ENCODE data around the gene KCNQ1OT1.

KCNQ1OT1 gene

DNA sequence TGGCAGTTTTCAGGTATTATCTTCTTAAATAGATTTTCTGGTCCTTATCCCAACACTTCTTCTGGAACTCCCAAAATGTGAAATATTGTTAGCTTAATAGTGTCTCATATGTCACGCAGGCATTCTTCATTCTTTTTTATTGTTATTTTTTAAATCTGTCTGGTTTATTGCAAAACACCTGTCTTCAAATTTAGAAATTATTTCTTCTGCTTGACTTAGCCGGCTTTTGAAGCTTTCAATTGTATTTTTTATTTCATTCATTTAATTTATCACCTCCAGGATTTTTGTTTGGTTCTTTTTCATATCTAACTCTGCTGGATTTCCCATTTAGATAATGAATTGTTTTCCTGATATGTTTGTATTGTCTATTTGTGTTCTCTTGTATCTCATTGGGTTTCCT is 49.9 kb downstream of the KCNQ1OT1 start:
- TF ChIP-seq MYC (IDR thresholded peaks at IDR 0.05; ENCODE audit: low read depth, low read length) (no peak), POLR2A (IDR thresholded peaks at IDR 0.05; ENCODE audit: extremely low read depth, insufficient read length) (no peak)
- TF ChIP-seq, protein P1, sequence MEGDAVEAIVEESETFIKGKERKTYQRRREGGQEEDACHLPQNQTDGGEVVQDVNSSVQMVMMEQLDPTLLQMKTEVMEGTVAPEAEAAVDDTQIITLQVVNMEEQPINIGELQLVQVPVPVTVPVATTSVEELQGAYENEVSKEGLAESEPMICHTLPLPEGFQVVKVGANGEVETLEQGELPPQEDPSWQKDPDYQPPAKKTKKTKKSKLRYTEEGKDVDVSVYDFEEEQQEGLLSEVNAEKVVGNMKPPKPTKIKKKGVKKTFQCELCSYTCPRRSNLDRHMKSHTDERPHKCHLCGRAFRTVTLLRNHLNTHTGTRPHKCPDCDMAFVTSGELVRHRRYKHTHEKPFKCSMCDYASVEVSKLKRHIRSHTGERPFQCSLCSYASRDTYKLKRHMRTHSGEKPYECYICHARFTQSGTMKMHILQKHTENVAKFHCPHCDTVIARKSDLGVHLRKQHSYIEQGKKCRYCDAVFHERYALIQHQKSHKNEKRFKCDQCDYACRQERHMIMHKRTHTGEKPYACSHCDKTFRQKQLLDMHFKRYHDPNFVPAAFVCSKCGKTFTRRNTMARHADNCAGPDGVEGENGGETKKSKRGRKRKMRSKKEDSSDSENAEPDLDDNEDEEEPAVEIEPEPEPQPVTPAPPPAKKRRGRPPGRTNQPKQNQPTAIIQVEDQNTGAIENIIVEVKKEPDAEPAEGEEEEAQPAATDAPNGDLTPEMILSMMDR (IDR thresholded peaks at IDR 0.05; ENCODE audit: low read depth, low read length): no peak
- TF ChIP-seq, protein P2, sequence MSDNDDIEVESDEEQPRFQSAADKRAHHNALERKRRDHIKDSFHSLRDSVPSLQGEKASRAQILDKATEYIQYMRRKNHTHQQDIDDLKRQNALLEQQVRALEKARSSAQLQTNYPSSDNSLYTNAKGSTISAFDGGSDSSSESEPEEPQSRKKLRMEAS (IDR thresholded peaks at IDR 0.05; ENCODE audit: low read depth, low read length): no peak
- no peak overlapping the region for H3K4me3 ChIP-seq (ENCODE audit: low read depth, low read length)
- no peak for DNase-seq (ENCODE audit: low read depth)

DNA sequence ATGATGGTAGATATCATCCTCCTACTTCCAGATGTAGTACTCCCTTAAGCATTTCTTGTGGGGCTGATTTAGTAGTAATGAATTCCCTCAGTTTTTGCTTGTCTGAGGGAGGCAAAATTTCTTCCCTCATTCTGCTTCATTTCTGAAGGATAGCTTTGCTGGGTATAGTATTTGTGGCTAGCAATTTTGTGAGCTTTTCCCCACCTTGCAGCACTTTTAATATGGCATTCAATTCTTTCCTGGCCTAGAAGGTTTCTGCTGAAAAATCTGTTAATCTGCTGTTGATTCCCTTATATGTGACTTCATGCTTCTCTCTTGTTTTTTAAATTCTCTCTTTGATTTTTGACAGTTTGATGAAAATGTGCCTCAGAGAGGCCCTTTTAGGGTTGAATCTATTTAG is 50.4 kb downstream of the KCNQ1OT1 start:
- no peak overlapping the region for H3K4me3 ChIP-seq (ENCODE audit: low read depth, low read length)
- TF ChIP-seq, protein P1 (IDR thresholded peaks at IDR 0.05; ENCODE audit: low read depth, low read length): no peak
- TF ChIP-seq POLR2A (IDR thresholded peaks at IDR 0.05; ENCODE audit: extremely low read depth, insufficient read length) (no peak), MYC (IDR thresholded peaks at IDR 0.05; ENCODE audit: low read depth, low read length) (no peak)
- TF ChIP-seq, protein P2 (IDR thresholded peaks at IDR 0.05; ENCODE audit: low read depth, low read length): no peak
- DNase-seq (ENCODE audit: low read depth): no peak

DNA sequence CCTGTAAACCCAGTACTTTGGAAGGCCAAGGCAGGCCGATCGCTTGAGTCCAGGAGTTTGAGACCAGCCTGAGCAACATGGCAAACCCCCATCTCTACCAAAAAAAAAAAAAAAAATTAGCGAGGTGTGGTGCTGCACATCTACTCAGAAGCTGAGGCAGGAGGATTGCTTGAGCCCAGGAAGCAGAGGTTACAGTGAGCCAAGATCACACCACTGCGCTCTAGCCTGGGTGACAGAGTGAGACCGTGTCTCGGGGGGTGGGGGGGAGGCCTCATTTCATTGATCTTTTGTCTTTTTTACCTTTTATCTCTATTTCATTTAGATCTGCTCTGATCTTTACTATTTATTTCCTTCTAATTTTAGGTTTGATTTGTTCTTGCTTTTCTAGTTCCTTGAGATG is 51.8 kb downstream of the KCNQ1OT1 start:
- H3K4me3 ChIP-seq (ENCODE audit: low read depth, low read length): no peak overlapping the region
- TF ChIP-seq, protein P1 (IDR thresholded peaks at IDR 0.05; ENCODE audit: low read depth, low read length): no peak
- TF ChIP-seq, protein P2 (IDR thresholded peaks at IDR 0.05; ENCODE audit: low read depth, low read length): no peak
- no peak for TF ChIP-seq MYC (IDR thresholded peaks at IDR 0.05; ENCODE audit: low read depth, low read length)
- no peak for TF ChIP-seq POLR2A (IDR thresholded peaks at IDR 0.05; ENCODE audit: extremely low read depth, insufficient read length)
- no peak for DNase-seq (ENCODE audit: low read depth)

DNA sequence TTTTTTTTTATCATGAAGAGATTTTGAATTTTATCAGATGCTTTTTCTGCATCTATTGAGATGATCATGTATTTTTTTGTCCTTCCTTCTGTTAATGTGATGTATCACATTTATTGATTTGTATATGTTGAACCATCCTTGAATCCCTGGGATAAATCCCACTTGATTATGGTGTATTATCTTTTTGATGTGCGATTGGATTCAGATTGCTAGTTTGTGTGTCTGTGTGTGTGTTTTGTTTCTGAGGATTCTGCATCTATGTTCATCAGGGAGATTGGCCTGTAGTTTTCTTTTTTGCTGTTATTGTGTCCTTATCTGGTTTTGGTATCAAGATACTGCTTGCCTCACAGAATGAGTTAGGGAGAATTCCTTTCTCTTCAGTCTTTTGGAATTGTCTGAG is 52.6 kb downstream of the KCNQ1OT1 start:
- DNase-seq (ENCODE audit: low read depth): no peak
- no peak overlapping the region for H3K4me3 ChIP-seq (ENCODE audit: low read depth, low read length)
- TF ChIP-seq, protein P2 (IDR thresholded peaks at IDR 0.05; ENCODE audit: low read depth, low read length): no peak
- TF ChIP-seq MYC (IDR thresholded peaks at IDR 0.05; ENCODE audit: low read depth, low read length) (no peak), POLR2A (IDR thresholded peaks at IDR 0.05; ENCODE audit: extremely low read depth, insufficient read length) (no peak)
- TF ChIP-seq, protein P1 (IDR thresholded peaks at IDR 0.05; ENCODE audit: low read depth, low read length): no peak

DNA sequence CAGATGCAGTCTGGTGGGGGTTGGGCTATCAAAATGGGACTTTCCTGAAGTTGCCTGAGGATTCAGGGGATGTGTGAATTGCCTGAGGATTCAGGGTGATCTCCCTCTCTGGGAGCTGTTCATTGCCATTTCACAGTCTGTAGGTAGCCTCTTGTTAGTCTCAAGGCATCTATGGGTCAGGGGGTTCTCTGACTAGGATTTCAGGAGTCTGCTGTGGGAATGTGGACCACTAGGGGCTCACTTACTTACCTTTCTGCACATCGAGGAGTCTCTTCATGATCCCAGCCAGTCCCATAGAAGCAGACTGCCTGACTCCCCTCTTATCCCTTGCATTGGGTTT is 54.0 kb downstream of the KCNQ1OT1 start:
- TF ChIP-seq, protein P1 (IDR thresholded peaks at IDR 0.05; ENCODE audit: low read depth, low read length): no peak
- TF ChIP-seq POLR2A (IDR thresholded peaks at IDR 0.05; ENCODE audit: extremely low read depth, insufficient read length) (no peak), MYC (IDR thresholded peaks at IDR 0.05; ENCODE audit: low read depth, low read length) (no peak)
- TF ChIP-seq, protein P2 (IDR thresholded peaks at IDR 0.05; ENCODE audit: low read depth, low read length): no peak
- DNase-seq (ENCODE audit: low read depth): no peak
- no peak overlapping the region for H3K4me3 ChIP-seq (ENCODE audit: low read depth, low read length)
